ENCODE data around the gene KAT7.

The KAT7 gene

DNA sequence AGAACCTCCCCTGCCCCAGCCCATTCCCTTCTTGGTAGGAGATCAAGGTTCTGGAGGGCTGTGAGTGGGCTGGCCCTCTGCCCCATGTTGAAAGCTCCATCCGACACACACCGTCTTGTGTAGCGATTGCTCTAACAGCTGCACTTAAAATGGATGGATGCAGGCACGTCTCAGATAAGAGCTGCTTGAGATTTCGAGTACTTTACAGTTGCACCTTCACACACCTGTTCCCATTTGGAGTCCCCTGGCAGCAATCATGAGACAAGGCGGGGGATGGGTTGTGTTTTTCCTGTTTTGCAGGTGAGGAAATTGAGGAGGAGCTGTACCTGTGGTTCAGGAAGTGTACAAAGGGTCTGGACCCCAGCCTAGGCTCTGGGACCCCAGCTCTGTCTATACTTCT, 85.0 kb downstream of the KAT7 start:
- DNase-seq = no peak

DNA sequence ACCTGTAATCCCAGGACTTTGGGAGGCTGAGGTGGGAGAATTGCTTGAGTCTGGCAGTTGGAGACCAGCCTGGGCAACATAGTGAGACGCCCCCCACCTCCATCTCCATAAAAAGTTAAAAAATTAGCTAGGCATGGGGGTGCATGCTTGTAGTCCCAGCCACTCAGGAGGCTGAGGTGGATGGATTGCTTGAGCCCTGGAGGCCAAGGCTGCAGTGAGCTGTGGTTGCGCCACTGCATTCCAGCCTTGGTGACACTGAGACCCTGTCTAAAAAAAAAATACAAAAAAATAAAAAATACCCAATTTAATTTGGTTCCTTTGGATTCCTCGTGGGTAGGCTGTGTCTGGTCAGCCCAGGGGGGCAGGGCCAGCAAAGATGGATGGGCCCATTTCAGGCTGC, 85.4 kb downstream of the KAT7 start:
- no peak for DNase-seq

- DNase-seq = no peak
Measured at GRCh38 chr17:49874911-49875310, 86.4 kb downstream of the KAT7 start.

DNA sequence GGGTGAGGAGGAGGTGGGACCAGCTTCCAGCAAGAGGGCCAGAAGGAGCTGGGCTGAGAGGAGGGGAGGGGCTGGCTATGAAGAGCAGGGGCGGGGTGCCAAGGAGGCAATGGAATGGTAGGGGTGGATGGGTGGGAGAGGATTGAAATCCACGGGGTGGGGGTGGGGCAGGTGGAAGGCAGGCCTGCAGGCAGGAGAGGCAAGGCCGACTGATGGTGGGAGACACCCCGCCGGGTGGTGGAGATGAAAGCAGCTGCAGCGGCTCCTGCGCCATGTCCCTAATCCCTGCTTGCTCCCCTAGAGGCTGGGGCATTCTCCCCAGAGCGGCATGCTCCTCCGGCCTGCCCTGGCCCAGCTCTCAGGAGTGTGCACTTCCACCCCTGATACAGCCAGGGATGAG, 87.2 kb downstream of the KAT7 start:
- DNase-seq = no peak

- no peak for DNase-seq
Measured at GRCh38 chr17:49878931-49879904, 90.7 kb downstream of the KAT7 start.

DNA sequence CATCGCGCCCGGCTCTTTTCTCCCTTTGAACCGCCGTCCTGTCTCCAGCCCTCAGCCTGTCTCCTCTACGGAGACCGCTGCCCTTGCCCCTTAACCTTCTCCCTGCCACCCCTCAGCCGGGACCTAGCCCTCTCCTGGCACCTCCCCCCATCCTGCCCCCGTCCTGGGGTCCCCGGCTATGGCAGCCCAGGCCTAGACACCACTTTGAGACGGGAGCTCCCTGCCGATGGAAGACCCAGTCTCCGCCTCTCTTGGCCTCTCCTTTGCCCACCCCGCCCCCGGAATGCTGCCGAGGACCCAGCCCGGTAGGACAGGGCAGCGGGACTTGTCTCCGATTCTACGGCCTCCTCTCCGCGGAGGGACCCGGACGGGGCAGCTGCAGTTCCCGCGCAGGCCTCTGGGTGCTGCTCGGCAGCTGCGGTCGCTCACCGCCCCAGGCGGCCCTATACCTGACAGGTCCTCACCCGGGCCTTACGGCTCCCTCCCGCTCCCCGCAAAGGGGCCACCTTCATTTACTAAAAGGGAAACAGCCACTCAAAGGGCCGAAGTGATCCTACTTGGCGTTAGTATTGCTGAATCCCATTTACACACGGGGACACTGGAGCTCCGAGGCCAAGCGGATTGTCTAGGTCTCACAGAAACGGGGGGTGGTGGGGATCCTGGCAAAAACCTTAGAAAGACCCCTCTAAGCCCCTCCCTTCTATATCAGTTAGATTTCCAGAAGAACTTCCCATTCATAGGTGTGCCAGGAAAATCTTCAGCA, 92.0 kb downstream of the KAT7 start:
- no peak for DNase-seq

- no peak for DNase-seq
Measured at GRCh38 chr17:49881054-49881402, 92.5 kb downstream of the KAT7 start.

GRCh38 chr17:49882434-49882833, 94.0 kb downstream of the KAT7 start:
- DNase-seq = no peak

All from MV-4-11 (cell line).